Stimulated activated CD4-positive, alpha-beta T cell treated with anti-CD3 and anti-CD28 coated beads, TNF-alpha, amount 100 ng/mL, for 48 hours (primary cell): ENCODE results near the gene TMEM144.
A peak's percentile ranks its signal among the peaks of the same experiment; 100 is the strongest.
"Not testable (repeated sequence)": the region's sequence is repeated elsewhere in the genome, so short reads cannot be mapped to it uniquely, and the experiment has no call there.

Experiments used
- DNase-seq, 3 donors: peaks; one replicate each; pipeline ENCODE4 v3.0.0-alpha.2; 2020; ENCODE audit warnings: low read depth in 3 of 3

TMEM144 gene

DNA sequence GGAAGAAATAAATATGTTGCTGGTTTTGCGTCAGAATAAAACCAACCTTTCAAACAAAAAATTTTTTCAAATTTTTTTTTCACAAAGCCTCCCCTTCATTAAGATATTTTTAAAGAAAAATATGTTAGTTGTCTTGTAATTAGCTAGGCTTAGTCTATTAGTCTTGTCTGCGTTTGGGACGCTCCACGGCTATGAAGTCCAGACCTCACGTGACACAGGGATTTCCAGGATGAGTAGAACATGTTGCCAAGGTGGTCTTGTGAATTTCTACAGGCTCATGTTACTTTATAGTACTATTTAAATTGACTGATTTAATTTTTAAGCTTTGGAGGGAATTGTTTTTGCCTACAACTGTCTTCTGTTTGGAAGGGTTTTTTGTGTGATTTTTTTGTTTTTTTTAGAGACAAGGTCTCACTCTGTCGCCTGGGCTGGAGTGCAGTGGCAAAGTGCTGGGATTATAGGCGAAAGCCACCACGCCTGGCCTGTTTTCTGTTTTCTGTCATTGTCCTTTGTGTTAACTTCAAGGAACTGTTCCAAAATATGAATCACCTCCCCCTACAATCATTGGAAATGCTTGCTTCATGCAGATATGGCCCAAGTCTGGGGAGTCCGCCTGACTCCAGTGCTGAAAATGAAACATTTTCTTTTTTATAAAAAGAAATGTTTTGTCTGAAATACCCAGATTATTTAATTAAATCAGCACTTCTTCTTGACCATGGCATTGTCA, 26.2 kb downstream of the TMEM144 start:
- no peak for DNase-seq

DNA sequence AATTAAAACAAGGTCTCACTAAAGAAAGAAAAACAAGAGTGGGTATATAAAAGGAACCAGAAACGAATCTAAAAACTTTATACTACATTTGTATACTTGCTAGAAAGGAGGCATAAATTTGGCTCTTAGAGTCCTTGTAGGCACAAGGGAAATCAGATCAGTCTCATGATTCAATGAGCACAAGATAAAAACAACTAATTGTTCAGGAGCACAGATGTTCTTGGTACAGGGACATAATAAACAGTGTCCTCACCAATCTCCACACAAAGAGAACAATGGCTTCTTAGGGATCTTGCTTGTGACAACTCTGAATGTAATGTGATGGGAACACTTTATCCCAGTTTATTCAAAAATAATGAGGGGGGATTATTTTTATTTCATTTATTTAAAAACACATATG, 28.3 kb downstream of the TMEM144 start:
- DNase-seq, result no peak

DNA sequence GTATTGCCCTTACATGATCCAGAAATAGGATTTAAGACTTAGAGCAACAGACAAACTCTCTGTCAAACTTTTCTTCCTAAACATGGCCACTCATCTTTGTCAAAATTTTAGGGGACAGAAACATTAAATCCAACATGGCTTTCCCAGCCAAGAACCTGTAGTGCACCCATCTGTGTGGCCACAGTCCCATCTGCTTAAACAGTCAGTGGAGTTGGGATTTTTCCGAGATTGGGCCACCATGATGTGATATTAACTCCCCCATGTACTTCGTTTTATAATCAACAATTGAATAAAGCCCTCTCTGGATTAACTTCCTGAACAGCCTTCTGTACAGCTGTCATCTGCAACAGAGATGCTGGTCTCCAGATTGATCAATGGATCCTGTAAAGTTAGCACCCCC, 28.9 kb downstream of the TMEM144 start:
- no peak for DNase-seq

DNA sequence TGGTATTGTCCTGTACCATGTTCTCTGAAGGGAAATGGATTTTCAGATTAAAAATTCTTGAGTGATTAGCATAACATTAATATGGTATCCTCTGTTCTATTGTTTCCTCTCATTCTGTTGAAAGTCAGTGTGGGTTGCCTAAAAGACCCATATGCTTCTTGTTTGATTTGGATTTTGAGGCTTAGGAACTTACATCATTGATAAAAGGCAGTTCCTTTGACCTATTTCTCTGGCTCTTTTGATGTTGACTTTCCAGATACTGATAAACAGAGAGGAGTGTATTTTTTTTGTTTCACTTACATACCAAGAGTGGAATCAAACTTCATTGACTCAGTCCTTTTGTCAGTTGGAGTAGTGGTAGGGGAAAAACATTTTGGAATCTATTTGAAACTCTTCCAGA, 32.8 kb downstream of the TMEM144 start:
- DNase-seq, result no peak

DNA sequence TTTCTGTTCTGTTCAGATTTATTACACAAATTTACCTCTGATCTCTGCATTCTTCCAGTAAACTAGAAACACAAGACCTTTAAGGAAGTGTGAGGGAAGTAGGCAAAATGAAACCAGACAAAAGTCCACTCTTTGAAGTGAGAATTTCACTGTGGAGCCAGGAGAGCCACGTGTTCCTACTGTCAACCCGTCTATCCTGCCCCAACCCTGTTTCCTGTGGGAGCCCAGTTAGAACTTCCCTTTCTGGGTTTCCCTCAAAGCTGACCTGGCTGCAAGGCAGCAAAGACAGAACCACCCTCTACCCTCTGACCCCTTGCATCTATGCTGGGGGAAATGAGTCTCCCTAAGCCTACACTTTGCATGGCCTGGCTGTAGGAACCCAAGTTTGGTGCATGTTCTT, 40.0 kb downstream of the TMEM144 start:
- DNase-seq, result no peak

DNA sequence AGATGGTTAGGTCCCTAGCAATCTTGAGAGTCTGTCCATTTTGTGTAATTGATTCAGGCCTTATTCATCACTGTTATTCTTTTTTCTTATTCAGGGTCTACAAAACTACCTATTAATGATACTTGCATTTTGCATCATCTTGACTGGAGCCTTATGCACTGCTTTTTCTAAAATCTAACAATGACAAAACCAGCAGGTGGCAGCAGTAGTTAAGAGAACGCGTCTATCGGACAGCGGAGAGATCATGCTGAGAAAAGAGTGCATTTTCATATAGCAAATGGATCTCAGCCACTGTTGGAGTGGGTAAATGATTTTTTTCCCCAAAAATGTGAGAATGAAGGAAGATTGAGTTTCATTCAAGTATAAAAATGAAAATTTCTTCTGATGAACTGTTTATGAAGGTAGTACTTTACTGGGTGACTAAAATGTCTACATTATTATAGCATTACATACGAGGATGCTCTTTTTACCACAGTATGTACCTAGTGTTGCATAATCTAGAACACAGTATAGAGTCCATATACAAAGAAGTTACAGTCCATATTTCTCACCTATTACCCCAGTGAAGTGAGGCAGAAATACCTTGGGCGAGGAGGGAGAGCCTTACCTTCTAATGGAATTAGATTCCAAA, 43.2 kb downstream of the TMEM144 start:
- DNase-seq, result peak in 2 of 3 donors; percentile 5 to 48

DNA sequence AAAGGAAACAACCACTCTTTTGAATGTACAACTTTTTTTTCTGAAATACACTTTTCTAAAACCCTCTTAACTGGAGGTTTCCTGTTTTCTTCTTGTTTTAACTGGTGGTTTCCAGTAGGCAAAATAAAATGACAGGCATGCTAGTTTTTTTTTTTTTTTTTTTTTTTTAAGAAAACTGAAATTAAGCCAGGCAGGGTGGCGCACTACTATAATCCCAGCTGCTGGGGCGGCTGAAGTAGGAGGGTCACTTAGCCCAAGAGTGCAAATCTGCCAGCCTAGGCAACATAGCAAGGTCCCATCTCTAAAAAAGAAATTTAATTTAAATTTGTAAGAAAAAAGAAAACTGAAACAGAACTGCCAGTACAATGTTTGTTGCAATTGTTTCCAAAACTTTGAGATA, 44.0 kb downstream of the TMEM144 start:
- no peak for DNase-seq

DNA sequence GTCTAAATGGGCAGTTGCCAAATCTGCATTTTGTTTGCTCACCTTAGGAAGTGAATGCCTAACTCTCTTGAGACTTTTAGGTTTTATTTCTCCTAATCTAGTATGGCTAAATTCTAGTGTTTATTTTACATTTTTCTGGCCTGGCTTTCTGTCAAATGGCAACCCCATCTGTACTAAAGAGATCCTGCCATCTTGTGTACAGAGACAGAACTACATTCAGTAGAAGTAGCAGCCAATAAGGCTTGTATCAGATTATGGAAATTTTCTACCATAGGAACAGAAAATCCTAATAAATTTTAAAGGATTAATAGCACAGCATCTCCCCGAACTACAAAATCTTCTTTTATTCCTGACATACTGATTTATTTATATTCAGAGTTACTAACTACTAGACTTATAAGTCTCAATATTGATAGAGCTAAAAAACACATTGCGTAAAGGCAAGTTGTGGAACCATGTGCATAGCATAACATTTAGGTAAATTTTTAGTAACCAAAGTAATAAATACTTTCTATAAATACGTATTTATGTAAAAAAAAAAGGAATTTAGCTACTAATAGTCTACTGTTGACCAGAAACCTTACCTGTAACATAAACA, 45.5 kb downstream of the TMEM144 start:
- no peak for DNase-seq

DNA sequence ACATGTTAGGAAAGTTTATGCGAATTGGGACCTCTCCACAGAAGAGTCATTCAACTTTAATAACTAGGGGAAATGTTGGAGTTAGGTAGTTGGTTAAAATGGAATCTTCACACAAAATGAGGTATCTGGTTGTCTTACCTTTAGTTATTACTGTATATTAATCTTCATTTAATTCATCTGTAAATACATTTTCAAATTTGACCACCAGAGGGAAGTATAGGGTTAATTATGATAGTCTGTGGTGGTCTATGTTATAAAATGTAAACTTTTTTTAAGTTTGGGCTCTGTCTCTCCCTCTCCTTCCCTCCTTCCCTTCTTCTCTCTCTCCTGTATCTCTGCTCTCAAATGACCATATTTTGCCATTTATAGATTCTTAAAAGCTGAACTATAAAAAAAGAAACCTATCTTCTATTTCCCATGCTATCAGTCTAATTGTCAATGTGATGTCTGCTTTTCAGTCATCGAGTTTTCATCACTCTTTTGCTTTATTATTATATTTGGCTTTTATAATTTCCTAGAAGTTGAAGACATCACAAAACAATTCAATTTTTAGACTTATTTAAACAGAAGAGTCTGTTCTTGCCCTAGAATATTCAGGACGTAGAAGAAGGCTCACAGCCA, 49.8 kb downstream of the TMEM144 start:
- no peak for DNase-seq

DNA sequence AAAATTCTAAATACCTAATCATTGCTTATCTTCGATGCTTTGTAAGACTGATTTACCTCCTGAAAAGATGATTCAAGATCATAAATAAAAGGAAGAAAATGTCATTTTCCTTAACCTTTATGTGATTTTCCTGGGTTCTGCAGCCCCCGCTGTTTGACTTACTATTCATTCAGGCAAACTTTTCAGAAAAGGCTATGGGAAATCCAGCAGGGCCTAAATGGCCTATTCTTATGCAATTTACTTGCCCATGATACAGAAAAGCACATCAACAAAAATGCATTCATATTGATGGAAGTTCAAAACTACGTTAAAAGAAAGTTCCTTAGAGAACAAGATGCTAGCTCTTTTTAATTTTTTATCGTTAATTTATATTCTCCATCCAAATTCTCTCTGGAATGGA, 51.2 kb downstream of the TMEM144 start:
- DNase-seq, result no peak

DNA sequence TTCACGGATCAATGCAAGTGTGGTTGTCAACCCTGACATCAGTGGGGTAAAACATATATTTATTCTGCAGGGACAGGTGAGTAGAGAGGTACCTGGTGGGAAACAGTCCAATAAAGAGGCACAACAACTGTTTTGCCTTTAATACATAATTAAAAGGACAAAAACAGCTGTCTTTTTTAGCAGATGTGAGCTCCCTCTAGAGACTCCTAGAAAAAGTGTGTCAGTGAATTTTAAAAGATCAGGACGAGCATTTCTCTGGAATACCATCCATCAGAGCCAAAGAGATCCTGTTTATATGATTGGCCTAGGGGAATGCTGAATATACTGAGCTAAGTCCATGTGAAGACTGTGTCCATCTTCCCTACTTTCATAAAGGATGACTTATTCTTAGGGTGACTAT, 58.3 kb downstream of the TMEM144 start:
- DNase-seq, result no peak

DNA sequence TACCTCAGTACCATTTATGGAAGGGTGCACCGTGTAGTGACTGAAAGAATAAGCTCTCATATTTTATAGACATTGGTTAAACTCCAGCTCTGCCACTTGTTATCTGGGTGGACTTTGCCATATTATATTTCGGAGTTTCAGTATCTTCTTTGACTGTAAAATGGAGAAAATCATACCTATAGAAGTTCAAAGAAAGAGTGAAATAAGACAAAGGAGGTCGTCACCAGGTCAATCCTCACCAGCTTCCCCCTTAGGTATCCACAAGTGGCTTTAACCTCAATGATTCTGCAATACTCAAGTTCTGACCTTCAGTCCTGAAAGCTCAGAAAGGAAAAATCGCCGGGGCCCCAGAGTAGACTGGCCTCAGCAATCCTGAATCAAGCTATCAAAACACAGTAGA, 64.3 kb downstream of the TMEM144 start:
- no peak for DNase-seq

DNA sequence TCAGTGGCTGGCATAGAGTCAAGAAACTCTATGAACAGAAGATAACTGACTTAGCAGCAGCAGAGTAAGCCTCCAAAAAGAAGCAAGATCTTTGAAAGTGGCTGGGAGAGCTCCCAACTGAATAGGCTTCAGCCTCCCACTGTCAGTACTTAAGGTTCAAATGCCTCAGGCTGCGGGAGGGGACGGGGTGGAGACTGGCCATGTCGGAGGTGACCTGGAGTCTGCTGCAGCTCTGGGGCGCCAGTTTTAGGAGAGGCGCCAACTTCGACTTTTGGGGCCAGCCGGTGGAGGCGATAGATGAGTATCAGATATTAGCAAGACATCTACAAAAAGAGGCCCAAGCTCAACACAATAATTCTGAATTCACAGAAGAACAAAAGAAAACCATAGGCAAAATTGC, 67.3 kb downstream of the TMEM144 start:
- no peak for DNase-seq

DNA sequence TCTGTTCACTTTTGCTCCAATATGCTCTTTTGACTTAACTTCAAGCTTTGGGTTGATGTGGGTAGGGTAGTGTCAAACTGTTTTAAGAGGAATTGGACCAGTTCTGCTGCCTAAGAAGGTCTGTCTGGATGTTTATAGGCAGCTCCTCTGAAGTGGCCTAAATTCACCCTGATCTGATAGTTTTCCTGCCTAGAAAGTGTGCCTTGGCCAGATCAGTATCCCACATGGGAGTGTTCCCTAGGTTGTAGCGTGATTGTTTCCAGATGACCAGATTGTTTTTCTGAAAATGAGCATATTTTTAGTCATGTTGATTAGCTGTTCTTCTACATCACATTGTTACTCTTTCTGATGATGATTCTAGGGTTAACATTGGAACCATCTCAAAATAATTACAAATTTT, 68.8 kb downstream of the TMEM144 start:
- not testable (repeated sequence) for DNase-seq

DNA sequence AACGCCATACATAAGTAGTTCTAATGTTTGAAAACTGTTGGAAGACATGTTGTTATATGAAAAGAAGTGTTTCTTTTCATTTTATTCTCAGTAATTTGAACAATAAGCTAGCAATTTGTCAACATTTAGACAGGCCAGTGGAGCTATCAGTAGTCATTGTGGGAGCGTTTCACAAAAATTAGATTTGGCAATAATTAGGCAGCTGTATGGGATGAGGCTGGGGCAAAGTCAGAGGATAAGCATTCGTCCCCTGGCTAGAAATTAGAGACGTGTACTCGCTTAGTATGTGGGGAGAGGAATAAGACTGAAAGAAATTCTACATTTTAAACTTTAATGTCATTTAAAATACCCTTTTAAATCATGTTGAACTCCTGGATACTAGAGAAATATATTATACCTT, 70.6 kb downstream of the TMEM144 start:
- DNase-seq, result no peak

DNA sequence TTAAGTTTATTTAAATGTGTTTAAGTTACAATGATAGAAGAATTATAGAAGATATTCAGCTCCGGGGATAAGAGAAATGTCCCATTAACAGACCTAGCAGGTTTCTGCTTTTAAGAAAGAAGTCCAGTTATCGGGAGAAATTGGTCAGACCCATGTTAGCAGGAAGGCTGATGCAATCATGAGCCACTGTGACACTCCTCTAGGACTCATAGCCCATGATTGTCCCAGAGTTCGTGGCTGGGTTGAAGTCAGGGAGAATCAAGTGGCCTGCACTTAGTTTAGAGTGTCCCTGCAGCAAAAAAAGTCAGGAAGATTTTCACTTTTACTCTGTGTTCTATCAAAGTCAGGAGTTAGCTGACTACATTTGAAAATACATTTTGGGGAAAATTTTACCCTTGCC, 72.0 kb downstream of the TMEM144 start:
- no peak for DNase-seq

DNA sequence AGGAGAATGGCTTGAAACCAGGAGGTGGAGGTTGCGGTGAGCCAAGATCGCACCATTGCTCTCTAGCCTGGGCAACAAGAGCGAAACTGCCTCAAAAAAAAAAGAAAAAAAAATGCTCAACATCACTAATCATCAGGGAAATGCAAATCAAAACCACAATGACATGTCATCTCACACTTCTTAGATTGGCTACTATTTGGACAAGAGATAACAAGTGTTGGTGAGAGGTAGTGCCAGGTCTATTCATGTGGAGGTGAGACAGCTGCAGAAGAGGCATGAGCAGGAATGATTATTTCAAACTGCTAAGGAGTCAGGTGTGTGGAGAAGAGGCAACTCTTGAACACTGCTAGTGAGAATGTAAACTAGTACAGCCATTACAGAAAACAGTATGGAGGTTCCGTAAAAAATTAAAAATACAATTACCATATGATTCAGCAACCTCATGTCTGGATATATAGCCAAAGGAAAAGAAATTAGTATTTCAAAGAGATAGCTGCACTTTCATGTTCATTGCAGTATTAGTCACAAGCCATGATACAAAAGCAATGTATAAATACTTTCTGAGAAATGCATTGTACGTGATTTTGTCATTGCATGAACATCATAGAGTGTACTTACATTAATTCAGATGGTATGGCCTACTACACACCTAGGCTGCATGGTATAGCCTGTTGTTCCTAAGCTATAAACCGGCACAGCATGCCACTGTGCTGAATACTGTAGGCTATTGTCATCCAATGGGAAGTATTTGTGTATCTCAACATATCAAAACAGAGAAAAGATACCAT, 75.3 kb downstream of the TMEM144 start:
- no peak for DNase-seq

DNA sequence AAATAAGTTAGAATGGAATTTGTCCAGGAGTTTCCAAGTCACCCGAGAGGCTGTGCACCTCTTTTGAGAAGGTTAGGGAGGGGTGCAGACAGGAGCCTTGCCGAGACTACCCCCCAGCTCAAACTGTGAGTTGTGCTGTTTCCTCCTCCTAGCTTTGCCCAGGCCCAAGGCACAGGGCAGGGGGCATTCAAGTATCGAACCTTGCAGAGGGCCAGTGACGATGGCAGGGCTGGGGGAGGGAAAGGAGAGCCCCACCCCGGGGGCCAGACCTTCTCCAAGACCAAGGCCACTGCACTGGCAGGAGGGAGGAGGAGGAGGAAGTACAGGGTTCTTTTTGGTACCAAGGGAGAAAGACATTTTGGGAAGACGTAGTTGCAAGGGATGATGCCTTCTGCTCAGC, 80.6 kb downstream of the TMEM144 start:
- DNase-seq, result no peak

DNA sequence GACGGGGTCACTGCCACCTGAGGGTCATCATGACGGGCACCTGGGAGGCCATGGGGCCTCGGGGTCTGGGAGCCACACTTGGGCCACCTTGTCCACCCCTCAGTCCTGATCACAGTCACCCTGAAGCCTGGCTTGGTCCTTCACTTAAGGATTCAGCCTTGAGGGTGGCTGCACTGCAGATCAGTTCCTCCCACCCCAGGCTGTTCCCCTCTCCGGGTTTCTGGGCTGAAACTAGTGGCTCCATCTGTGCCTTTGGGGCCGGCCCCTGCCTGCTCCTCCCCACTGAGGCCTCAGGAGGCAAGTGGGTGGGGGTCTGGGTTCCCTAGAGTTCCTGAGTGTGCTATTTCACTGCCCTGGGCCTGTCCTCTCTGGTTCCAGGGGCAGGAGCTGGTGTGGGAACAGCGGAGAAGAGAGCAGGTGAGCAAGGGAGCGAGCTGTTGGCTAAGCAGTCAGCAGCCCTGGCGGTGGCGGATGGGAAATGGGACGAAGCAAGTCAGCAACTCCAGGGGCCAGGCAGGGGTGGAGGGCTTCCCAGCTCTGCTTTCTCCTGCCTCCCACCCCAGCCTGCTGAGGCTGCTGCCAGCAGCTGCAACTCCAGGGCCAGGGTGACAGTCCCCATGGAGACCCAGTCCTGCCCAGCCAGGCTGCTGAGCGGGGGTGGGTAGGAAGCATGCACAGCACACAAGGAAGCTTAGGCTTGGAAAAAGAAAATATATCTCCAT, 81.2 kb downstream of the TMEM144 start:
- DNase-seq, result no peak

DNA sequence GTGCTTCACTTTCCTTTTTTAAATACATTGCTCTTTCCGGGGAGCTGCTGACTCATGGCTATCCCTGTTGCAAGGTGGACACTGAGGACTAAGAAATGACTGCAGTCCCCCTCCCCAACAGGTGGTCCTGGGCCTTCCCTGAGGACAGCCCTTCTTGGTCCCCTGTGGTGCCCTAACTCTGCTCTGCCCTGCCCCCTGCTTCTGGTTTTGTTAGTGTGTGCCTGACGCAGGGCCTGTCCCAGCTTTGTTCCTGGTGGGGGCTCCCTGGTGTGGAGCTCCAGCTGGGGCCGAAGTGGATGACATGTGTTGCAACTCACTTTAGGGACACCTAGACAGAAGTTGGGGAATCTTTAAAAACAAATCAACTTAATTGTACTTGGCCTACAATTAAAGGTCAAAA, 81.9 kb downstream of the TMEM144 start:
- DNase-seq, result no peak

DNA sequence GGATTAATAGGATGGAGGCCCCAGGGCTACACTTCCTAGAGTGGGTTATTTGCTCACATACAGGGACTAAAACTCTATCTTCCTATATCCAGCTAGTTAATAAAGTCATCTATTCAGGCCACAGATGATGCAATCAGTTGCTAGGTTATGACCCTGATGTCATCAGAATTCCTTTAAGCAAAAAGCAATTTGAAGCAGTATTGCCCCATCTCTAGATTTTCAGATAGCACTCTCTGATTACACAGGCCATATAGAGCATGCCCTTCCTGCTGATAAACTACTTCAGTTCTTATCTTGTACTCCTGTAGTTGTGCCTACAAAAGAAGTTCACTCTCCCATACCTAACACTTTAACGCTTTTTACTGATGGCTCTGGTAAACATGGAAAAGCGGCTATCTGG, 84.8 kb downstream of the TMEM144 start:
- DNase-seq, result no peak

DNA sequence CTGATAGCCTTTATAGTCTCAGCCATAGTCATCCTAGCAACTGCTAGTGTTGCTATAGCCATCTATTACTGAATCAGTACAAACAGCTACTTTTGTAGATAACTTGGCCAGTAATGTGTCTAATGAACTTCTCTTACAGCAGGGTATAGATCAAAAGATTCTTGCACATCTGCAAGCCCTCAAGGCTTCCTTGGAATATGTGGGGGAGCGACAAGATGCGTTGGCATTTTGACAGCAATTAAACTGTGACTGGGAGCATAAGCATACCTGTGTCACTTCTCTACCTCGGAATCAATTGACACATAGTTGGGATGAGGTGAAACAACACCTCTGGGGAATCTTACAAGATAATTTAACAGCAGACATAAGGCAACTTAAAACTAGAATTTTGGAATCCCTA, 87.6 kb downstream of the TMEM144 start:
- no peak for DNase-seq
